SK-N-MC (cell line): ENCODE data around the gene MPLKIP.

ENCODE experiments used
- EZH2 ChIP-seq: fragments of 200-600 bp; sonication (generic); IDR thresholded peaks from one replicate; pipeline ENCODE4 v1.6.1; 2017; ENCODE audit warnings: antibody characterized with exemption
- FOXP2 ChIP-seq: optimal IDR thresholded peaks from 2 replicates; pipeline ENCODE3; 2011; ENCODE audit warnings: mild to moderate bottlenecking, moderate library complexity; ENCODE audit not compliant: insufficient read depth; ENCODE audit errors: extremely low read length, control extremely low read depth
- POLR2AphosphoS5 ChIP-seq: IDR thresholded peaks from 2 replicates; pipeline ENCODE4 v1.6.1; 2012; ENCODE audit warnings: mild to moderate bottlenecking, low read depth, low read length, borderline replicate concordance

GRCh38 chr7:40162516-40162915 is 28.1 kb upstream of the MPLKIP start:
- TF ChIP-seq EZH2 = no peak
- no peak for TF ChIP-seq POLR2AphosphoS5
- TF ChIP-seq FOXP2 = no peak
